Neural cell (in vitro differentiated cells): ENCODE data around the gene OR52E2. TPM values are rescaled to one million over a fixed set of nuclear protein-coding genes. Genes with fewer than 3 reads are reported as not detected.

Experiments
- H2AFZ ChIP-seq: fragments of 200-600, 300-800 bp; sonication (generic), shearing (Covaris generic); 2 replicates; pipeline ENCODE4 v1.6.0; 2014; ENCODE audit warnings: low read depth, mild to moderate bottlenecking, antibody characterized with exemption, low read length, moderate library complexity
- H3F3A ChIP-seq: fragments of 200-600 bp; shearing (Covaris generic); 2 replicates; pipeline ENCODE4 v1.6.1; 2016; ENCODE audit warnings: mild to moderate bottlenecking, moderate library complexity, mixed read lengths, antibody characterized with exemption, low read length; ENCODE audit not compliant: insufficient read depth, poor library complexity, severe bottlenecking
- H3K27ac ChIP-seq: fragments of 200-600, 300-800 bp; sonication (generic), shearing (Covaris generic); 2 replicates; pipeline ENCODE4 v1.5.1; 2014; ENCODE audit warnings: mild to moderate bottlenecking, low read length, moderate library complexity
- H3K27me3 ChIP-seq: fragments of 300-800, 200-600 bp; sonication (generic), shearing (Covaris generic); 2 replicates; pipeline ENCODE4 v1.6.0; 2014; ENCODE audit warnings: mild to moderate bottlenecking, low read depth, low read length, moderate library complexity; ENCODE audit not compliant: insufficient read depth
- H3K36me3 ChIP-seq: fragments of 300-800, 200-600 bp; sonication (generic), shearing (Covaris generic); 2 replicates; pipeline ENCODE4 v1.5.1; 2014; ENCODE audit warnings: mild to moderate bottlenecking, antibody characterized with exemption, low read length, moderate library complexity; ENCODE audit not compliant: insufficient read depth
- H3K4me2 ChIP-seq: fragments of 300-800, 200-600 bp; sonication (generic), shearing (Covaris generic); 2 replicates; pipeline ENCODE4 v1.6.0; 2014; ENCODE audit warnings: mild to moderate bottlenecking, low read length
- H3K4me3 ChIP-seq: fragments of 300-800, 200-600 bp; sonication (generic), shearing (Covaris generic); 2 replicates; pipeline ENCODE4 v1.5.1; 2014; ENCODE audit warnings: mild to moderate bottlenecking, low read length, moderate library complexity
- H3K79me2 ChIP-seq: fragments of 200-600 bp; shearing (Covaris generic); replicated peaks from 2 replicates; pipeline ENCODE4 v1.6.0; 2014; ENCODE audit warnings: mild to moderate bottlenecking, low read length, moderate library complexity; ENCODE audit not compliant: insufficient read depth
- H3K9ac ChIP-seq: fragments of 300-800, 200-600 bp; sonication (generic), shearing (Covaris generic); 2 replicates; pipeline ENCODE4 v1.6.1; 2016; ENCODE audit warnings: mild to moderate bottlenecking, low read length, mixed read lengths
- H3K9me2 ChIP-seq: fragments of 200-600 bp; shearing (Covaris generic); 2 replicates; pipeline ENCODE4 v1.6.1; 2016; ENCODE audit warnings: mild to moderate bottlenecking, low read length, mixed read lengths; ENCODE audit not compliant: insufficient read depth
- H3K9me3 ChIP-seq: fragments of 200-600, 300-800 bp; sonication (generic), shearing (Covaris generic); 2 replicates; pipeline ENCODE4 v1.6.1; 2016; ENCODE audit warnings: mild to moderate bottlenecking, mixed run types, low read length, moderate library complexity, mixed read lengths
- H4K20me1 ChIP-seq: fragments of 200-600 bp; shearing (Covaris generic); 2 replicates; pipeline ENCODE4 v1.6.1; 2016; ENCODE audit warnings: mild to moderate bottlenecking, mixed run types; ENCODE audit not compliant: insufficient read depth
- EP300 ChIP-seq: fragments of 450-650 bp; conservative IDR thresholded peaks from 2 replicates; pipeline ENCODE4 v1.6.1; 2014; ENCODE audit warnings: antibody characterized with exemption, mild to moderate bottlenecking, moderate library complexity; ENCODE audit not compliant: poor library complexity, severe bottlenecking
- EZH2 ChIP-seq: fragments of 200-600, 300-800 bp; shearing (Covaris generic), sonication (generic); IDR thresholded peaks from 2 replicates; pipeline ENCODE4 v1.6.1; 2014; ENCODE audit warnings: antibody characterized with exemption, low read length, borderline replicate concordance, mild to moderate bottlenecking; ENCODE audit not compliant: insufficient read depth, poor library complexity, severe bottlenecking
- MXI1 ChIP-seq: fragments of 450-650 bp; conservative IDR thresholded peaks from 2 replicates; pipeline ENCODE4 v1.6.1; 2014; ENCODE audit warnings: antibody characterized with exemption, mild to moderate bottlenecking; ENCODE audit not compliant: poor library complexity, severe bottlenecking
- POLR2AphosphoS5 ChIP-seq: IDR thresholded peaks from 2 replicates; pipeline ENCODE4 v1.6.1; 2012
- RAD21 ChIP-seq: fragments of 450-650 bp; conservative IDR thresholded peaks from 2 replicates; pipeline ENCODE4 v1.6.1; 2014; ENCODE audit warnings: antibody characterized with exemption, mild to moderate bottlenecking, moderate library complexity
- SMC3 ChIP-seq: fragments of 450-650 bp; conservative IDR thresholded peaks from 2 replicates; pipeline ENCODE4 v1.6.1; 2014; ENCODE audit warnings: antibody characterized with exemption, mild to moderate bottlenecking, moderate library complexity; ENCODE audit not compliant: poor library complexity
- TAF1 ChIP-seq: IDR thresholded peaks from 2 replicates; pipeline ENCODE4 v1.6.1; 2012; ENCODE audit warnings: low read depth
- polyA plus RNA-seq: library from polyadenylated mRNA; depleted of rRNA; stranded (reverse); fragments of >200 nt; gene quantifications from 2 replicates; pipeline ENCODE4 v1.2.3, GENCODE V29; 2014
- TF ChIP-seq, protein P1 (sequence below): IDR thresholded peaks from 2 replicates; pipeline ENCODE4 v1.6.1; 2012; ENCODE audit warnings: borderline replicate concordance
- TF ChIP-seq, protein P2 (sequence below): fragments of 450-650 bp; IDR thresholded peaks from 2 replicates; pipeline ENCODE4 v1.5.1; 2014; ENCODE audit warnings: antibody characterized with exemption, mild to moderate bottlenecking, moderate library complexity; ENCODE audit not compliant: poor library complexity, severe bottlenecking

OR52E2 gene
- polyA plus RNA-seq, 1 donor from 2014 or later: not detected

DNA sequence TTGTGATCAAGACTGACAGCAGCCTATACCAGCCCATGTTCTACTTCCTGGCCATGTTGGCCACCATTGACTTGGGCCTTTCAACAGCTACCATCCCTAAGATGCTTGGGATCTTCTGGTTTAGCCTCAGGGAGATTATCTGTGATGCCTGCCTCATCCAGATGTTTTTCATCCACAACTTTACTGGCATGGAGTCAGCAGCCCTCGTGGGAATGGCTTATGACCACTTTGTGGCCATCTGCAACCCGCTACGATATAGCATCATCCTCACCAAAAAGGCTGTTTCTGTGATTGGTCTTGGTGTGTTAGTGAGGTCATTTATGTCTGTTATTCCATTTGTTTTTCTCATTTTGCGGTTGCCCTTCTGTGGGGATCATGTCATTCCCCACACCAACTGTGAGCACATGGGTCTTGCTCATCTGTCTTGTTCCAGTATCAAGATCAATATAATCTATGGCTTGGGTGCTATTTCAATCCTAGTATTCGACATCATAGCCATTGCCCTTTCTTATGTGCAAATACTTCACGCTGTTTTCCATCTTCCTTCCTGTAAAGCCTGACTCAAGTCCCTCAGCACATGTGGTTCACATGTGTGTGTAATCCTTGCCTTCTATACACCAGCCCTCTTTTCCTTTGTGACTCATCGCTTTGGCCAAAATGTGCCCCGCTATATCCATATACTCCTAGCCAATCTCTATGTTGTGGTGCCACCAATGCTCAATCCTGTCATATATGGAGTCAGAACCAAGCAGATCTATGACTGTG, 33.6 kb upstream of the OR52E2 start:
- Histone ChIP-seq H3F3A (no peaks in the 10 kb centered on the region), H3K27ac (no peak overlapping the region), H3K4me2 (no peak overlapping the region), H3K79me2 (no peaks in the 10 kb centered on the region), H3K36me3 (no peaks in the 10 kb centered on the region), H3K9me2 (no peaks in the 10 kb centered on the region), H3K4me3 (no peak overlapping the region), H3K9me3 (no peaks in the 10 kb centered on the region), H3K9ac (no peak overlapping the region), H2AFZ (no peak overlapping the region), H3K27me3 (no peaks in the 10 kb centered on the region), H4K20me1 (no peaks in the 10 kb centered on the region)
- no peak for TF ChIP-seq EZH2
- TF ChIP-seq, protein P1, sequence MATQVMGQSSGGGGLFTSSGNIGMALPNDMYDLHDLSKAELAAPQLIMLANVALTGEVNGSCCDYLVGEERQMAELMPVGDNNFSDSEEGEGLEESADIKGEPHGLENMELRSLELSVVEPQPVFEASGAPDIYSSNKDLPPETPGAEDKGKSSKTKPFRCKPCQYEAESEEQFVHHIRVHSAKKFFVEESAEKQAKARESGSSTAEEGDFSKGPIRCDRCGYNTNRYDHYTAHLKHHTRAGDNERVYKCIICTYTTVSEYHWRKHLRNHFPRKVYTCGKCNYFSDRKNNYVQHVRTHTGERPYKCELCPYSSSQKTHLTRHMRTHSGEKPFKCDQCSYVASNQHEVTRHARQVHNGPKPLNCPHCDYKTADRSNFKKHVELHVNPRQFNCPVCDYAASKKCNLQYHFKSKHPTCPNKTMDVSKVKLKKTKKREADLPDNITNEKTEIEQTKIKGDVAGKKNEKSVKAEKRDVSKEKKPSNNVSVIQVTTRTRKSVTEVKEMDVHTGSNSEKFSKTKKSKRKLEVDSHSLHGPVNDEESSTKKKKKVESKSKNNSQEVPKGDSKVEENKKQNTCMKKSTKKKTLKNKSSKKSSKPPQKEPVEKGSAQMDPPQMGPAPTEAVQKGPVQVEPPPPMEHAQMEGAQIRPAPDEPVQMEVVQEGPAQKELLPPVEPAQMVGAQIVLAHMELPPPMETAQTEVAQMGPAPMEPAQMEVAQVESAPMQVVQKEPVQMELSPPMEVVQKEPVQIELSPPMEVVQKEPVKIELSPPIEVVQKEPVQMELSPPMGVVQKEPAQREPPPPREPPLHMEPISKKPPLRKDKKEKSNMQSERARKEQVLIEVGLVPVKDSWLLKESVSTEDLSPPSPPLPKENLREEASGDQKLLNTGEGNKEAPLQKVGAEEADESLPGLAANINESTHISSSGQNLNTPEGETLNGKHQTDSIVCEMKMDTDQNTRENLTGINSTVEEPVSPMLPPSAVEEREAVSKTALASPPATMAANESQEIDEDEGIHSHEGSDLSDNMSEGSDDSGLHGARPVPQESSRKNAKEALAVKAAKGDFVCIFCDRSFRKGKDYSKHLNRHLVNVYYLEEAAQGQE: no peak

DNA sequence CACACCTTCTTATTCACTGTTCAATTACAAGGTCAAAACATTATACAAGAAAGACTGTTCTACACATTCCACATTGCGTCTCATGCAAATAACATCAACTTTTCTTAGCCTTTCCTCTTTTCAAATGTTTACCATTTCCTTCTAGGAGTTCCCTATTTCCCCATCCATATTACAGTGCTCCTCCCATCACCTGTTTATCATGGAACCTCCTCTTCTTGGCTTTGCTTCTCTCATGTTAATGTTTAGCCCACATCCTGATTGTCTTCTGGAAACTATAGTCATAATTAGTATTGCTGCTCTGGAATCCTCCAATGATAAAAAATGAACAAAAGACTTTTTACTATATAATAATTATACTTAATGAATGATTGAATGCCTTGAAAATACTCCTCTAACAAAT, 31.2 kb upstream of the OR52E2 start:
- Histone ChIP-seq H3K9ac (no peak overlapping the region), H2AFZ (no peak overlapping the region), H3K27ac (no peak overlapping the region), H3K27me3 (no peaks in the 10 kb centered on the region), H3K79me2 (no peaks in the 10 kb centered on the region), H3F3A (no peaks in the 10 kb centered on the region), H3K4me3 (no peak overlapping the region), H3K4me2 (no peak overlapping the region), H3K36me3 (no peaks in the 10 kb centered on the region), H3K9me2 (no peaks in the 10 kb centered on the region), H4K20me1 (no peaks in the 10 kb centered on the region), H3K9me3 (no peaks in the 10 kb centered on the region)
- TF ChIP-seq MXI1 (no peak), POLR2AphosphoS5 (no peak), RAD21 (no peak), EP300 (no peak), TAF1 (no peak), SMC3 (no peak), EZH2 (no peak)
- TF ChIP-seq, protein P2, sequence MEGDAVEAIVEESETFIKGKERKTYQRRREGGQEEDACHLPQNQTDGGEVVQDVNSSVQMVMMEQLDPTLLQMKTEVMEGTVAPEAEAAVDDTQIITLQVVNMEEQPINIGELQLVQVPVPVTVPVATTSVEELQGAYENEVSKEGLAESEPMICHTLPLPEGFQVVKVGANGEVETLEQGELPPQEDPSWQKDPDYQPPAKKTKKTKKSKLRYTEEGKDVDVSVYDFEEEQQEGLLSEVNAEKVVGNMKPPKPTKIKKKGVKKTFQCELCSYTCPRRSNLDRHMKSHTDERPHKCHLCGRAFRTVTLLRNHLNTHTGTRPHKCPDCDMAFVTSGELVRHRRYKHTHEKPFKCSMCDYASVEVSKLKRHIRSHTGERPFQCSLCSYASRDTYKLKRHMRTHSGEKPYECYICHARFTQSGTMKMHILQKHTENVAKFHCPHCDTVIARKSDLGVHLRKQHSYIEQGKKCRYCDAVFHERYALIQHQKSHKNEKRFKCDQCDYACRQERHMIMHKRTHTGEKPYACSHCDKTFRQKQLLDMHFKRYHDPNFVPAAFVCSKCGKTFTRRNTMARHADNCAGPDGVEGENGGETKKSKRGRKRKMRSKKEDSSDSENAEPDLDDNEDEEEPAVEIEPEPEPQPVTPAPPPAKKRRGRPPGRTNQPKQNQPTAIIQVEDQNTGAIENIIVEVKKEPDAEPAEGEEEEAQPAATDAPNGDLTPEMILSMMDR: no peak
- TF ChIP-seq, protein P1: no peak
